ENCODE measurements around the gene SLC25A30. TPM values are rescaled to one million over a fixed set of nuclear protein-coding genes. Genes with fewer than 3 reads are reported as not detected.
"Not testable (repeated sequence)": the region's sequence is repeated elsewhere in the genome, so short reads cannot be mapped to it uniquely, and the experiment has no call there.

Gene SLC25A30
- total RNA-seq, 1 donor from 2014 or later, result 175 TPM

DNA sequence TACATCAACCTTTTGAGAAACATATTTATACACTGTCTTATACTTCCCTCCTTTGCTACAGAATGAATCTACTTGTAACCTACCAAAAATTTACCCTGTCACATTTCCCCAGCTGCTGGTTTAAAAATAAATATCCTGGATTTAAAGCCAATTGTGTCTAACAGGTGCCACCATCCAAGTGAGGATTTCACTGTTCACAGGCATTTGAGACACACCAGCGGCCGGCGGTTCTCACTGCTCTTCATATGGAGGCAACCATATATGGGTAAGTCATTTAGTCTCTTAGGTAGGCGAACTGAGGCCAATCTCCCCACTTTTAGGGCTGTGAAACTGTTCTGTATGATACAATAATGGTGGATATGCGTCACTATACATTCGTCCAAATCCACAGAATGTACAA is 26.2 kb downstream of the SLC25A30 start:
- H3K27me3 ChIP-seq (ENCODE audit: low read depth), result no peaks in the 10 kb centered on the region
- H3K4me3 ChIP-seq, result no peak overlapping the region
- H3K36me3 ChIP-seq, result peaks cover 28% of the 10 kb centered on the region
- no peak overlapping the region for H3K27ac ChIP-seq (replicated peaks)
- no peak for DNase-seq
- TF ChIP-seq, protein P1, sequence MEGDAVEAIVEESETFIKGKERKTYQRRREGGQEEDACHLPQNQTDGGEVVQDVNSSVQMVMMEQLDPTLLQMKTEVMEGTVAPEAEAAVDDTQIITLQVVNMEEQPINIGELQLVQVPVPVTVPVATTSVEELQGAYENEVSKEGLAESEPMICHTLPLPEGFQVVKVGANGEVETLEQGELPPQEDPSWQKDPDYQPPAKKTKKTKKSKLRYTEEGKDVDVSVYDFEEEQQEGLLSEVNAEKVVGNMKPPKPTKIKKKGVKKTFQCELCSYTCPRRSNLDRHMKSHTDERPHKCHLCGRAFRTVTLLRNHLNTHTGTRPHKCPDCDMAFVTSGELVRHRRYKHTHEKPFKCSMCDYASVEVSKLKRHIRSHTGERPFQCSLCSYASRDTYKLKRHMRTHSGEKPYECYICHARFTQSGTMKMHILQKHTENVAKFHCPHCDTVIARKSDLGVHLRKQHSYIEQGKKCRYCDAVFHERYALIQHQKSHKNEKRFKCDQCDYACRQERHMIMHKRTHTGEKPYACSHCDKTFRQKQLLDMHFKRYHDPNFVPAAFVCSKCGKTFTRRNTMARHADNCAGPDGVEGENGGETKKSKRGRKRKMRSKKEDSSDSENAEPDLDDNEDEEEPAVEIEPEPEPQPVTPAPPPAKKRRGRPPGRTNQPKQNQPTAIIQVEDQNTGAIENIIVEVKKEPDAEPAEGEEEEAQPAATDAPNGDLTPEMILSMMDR (IDR thresholded peaks at IDR 0.05; ENCODE audit: borderline replicate concordance), result no peak
- intact Hi-C loops (cut with micrococcal nuclease), result no loop called here
- no peaks in the 10 kb centered on the region for H3K9me3 ChIP-seq (replicated peaks)
- H3K4me1 ChIP-seq, result peaks cover 60% of the 10 kb centered on the region

GRCh38 chr13:45391128-45391527 is 27.0 kb downstream of the SLC25A30 start:
- H3K9me3 ChIP-seq (replicated peaks); H3K27me3 ChIP-seq (ENCODE audit: low read depth); H3K27ac ChIP-seq (replicated peaks); DNase-seq; H3K4me3 ChIP-seq; intact Hi-C loops (cut with micrococcal nuclease): not testable (repeated sequence)
- peaks cover 22% of the 10 kb centered on the region for H3K36me3 ChIP-seq
- H3K4me1 ChIP-seq, result peaks cover 55% of the 10 kb centered on the region

GRCh38 chr13:45390348-45390747 is 27.8 kb downstream of the SLC25A30 start:
- H3K9me3 ChIP-seq (replicated peaks); intact Hi-C loops (cut with micrococcal nuclease); H3K27me3 ChIP-seq (ENCODE audit: low read depth); DNase-seq; H3K4me3 ChIP-seq: not testable (repeated sequence)
- peak overlapping the region; percentile 0 for H3K27ac ChIP-seq (replicated peaks)
- H3K36me3 ChIP-seq, result peaks cover 14% of the 10 kb centered on the region
- H3K4me1 ChIP-seq, result peaks cover 53% of the 10 kb centered on the region

GRCh38 chr13:45388664-45389063 is 29.5 kb downstream of the SLC25A30 start:
- peaks cover 46% of the 10 kb centered on the region for H3K4me1 ChIP-seq

GRCh38 chr13:45386892-45387575 is 31.1 kb downstream of the SLC25A30 start:
- Histone ChIP-seq H3K4me1 (peaks cover 30% of the 10 kb centered on the region), H3K36me3 (peaks cover 20% of the 10 kb centered on the region)
- DNase-seq; intact Hi-C loops (cut with micrococcal nuclease); H3K9me3 ChIP-seq (replicated peaks); H3K27me3 ChIP-seq (ENCODE audit: low read depth); H3K4me3 ChIP-seq; H3K27ac ChIP-seq (replicated peaks): not testable (repeated sequence)

More at GRCh38 chr13:45388664-45389063, 29.5 kb downstream of the SLC25A30 start:
- Histone ChIP-seq H3K4me3 (no peak overlapping the region), H3K27ac (replicated peaks) (peak overlapping the region; percentile 30), H3K36me3 (peaks cover 20% of the 10 kb centered on the region), H3K27me3 (ENCODE audit: low read depth) (no peaks in the 10 kb centered on the region), H3K9me3 (replicated peaks) (no peaks in the 10 kb centered on the region)
- intact Hi-C loops (cut with micrococcal nuclease), result no loop called here
- no peak for DNase-seq
- TF ChIP-seq, protein P1 (IDR thresholded peaks at IDR 0.05; ENCODE audit: borderline replicate concordance), result no peak

DNA sequence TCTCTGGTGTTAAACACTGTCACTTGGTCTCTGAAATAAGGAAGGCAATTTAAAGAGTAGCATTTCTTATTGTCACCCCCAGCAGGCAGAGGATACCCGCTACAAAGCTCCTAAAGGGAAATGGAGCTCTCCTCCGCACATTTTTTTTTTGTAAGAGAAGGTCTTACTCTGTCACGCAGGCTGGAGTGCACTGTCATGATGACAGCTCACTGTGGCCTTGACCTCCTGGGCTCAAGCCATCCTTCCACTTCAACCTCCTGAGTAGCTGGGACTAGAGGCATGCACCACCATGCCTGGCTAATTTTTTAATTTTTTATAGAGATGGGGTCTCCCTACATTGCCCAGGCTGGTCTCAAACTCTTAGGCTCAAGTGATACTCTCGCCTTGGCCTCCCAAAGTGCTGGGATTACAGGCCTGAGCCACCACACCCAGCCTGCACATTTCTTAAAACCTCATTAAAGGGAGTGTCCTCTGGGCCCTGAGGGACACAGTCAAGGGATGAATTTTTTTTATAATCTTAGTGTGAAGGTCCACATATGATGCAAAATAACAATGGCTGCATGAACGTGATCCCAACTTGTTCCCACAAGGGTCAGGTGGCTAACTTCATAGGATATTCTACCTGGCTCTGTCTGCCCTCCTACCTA is 32.1 kb downstream of the SLC25A30 start:
- peaks cover 16% of the 10 kb centered on the region for H3K36me3 ChIP-seq
- H3K27ac ChIP-seq (replicated peaks), result peak overlapping the region; percentile 61
- intact Hi-C loops (cut with micrococcal nuclease), result no loop called here
- H3K27me3 ChIP-seq (ENCODE audit: low read depth), result no peaks in the 10 kb centered on the region
- no peak for DNase-seq
- no peak overlapping the region for H3K4me3 ChIP-seq
- TF ChIP-seq, protein P1 (IDR thresholded peaks at IDR 0.05; ENCODE audit: borderline replicate concordance), result no peak
- no peaks in the 10 kb centered on the region for H3K9me3 ChIP-seq (replicated peaks)
- peaks cover 22% of the 10 kb centered on the region for H3K4me1 ChIP-seq

DNA sequence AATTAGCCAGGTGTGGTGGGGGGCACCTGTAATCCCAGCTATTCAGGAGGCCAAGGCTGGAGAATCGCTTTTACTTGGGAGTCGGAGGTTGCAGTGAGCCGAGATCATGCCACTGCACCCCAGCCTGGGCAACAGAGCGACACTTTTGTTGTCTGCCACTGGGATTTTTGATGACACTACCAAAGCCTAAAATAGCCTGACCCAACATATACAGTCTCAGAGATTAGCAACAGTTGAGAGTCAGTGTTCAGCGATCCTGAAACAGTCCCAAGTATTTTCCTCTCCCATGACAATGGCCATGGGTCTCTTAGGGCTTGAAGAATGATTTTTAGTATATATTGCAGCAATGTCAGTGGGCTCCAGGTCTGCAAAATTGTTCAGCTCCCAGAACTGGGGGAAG is 32.9 kb downstream of the SLC25A30 start:
- H3K9me3 ChIP-seq (replicated peaks), result no peaks in the 10 kb centered on the region
- no peak for DNase-seq
- intact Hi-C loops (cut with micrococcal nuclease), result no loop called here
- TF ChIP-seq, protein P1 (IDR thresholded peaks at IDR 0.05; ENCODE audit: borderline replicate concordance), result no peak
- peak overlapping the region; percentile 61 for H3K27ac ChIP-seq (replicated peaks)
- H3K36me3 ChIP-seq, result peaks cover 14% of the 10 kb centered on the region
- peaks cover 22% of the 10 kb centered on the region for H3K4me1 ChIP-seq
- no peak overlapping the region for H3K4me3 ChIP-seq
- H3K27me3 ChIP-seq (ENCODE audit: low read depth), result no peaks in the 10 kb centered on the region
